ELF-1 (cell line): ENCODE results near the gene FBXO40.

Experiments
- DNase-seq: peaks from one replicate; pipeline ENCODE4 v3.0.0-alpha.2; 2016; ENCODE audit warnings: low read depth, low spot score

Gene FBXO40

GRCh38 chr3:121621491-121621890 is 28.3 kb downstream of the FBXO40 start:
- no peak for DNase-seq

- DNase-seq: no peak
Observed at GRCh38 chr3:121624147-121624899, 31.1 kb downstream of the FBXO40 start.

- no peak for DNase-seq
Observed at GRCh38 chr3:121626495-121626894, 33.3 kb downstream of the FBXO40 start.

- no peak for DNase-seq
Observed at GRCh38 chr3:121627211-121627610, 34.0 kb downstream of the FBXO40 start.

- DNase-seq: no peak
Observed at GRCh38 chr3:121627622-121628021, 34.4 kb downstream of the FBXO40 start.

- no peak for DNase-seq
Observed at GRCh38 chr3:121629601-121630000, 36.4 kb downstream of the FBXO40 start.

GRCh38 chr3:121630355-121630754 is 37.2 kb downstream of the FBXO40 start:
- DNase-seq: peak; percentile 86

GRCh38 chr3:121637922-121638321 is 44.7 kb downstream of the FBXO40 start:
- no peak for DNase-seq

- no peak for DNase-seq
Observed at GRCh38 chr3:121641127-121641526, 47.9 kb downstream of the FBXO40 start.

- DNase-seq: no peak
Observed at GRCh38 chr3:121642601-121643314, 49.6 kb downstream of the FBXO40 start.

GRCh38 chr3:121645054-121645453 is 51.9 kb downstream of the FBXO40 start:
- DNase-seq: no peak

GRCh38 chr3:121648219-121648958 is 55.2 kb downstream of the FBXO40 start:
- no peak for DNase-seq

GRCh38 chr3:121649645-121650044 is 56.5 kb downstream of the FBXO40 start:
- no peak for DNase-seq

GRCh38 chr3:121651684-121652083 is 58.5 kb downstream of the FBXO40 start:
- DNase-seq: no peak

GRCh38 chr3:121654493-121655385 is 61.6 kb downstream of the FBXO40 start:
- no peak for DNase-seq

- no peak for DNase-seq
Observed at GRCh38 chr3:121658716-121659435, 65.7 kb downstream of the FBXO40 start.

- DNase-seq: no peak
Observed at GRCh38 chr3:121659586-121659985, 66.4 kb downstream of the FBXO40 start.

GRCh38 chr3:121660356-121661171 is 67.4 kb downstream of the FBXO40 start, which contains the start of gene HCLS1:
Gene HCLS1, minus strand, starts transcription at chr3:121660903. Its CDS starts 2,556 bp downstream, at chr3:121658347.
- DNase-seq: no peak

GRCh38 chr3:121661376-121661775 is 68.2 kb downstream of the FBXO40 start:
- no peak for DNase-seq

- DNase-seq: no peak
Observed at GRCh38 chr3:121662742-121663141, 69.6 kb downstream of the FBXO40 start.
